MM.1S (cell line): ENCODE measurements around the gene MEGF11.

Experiments
- DNase-seq: peaks from one replicate; pipeline ENCODE4 v3.0.0-alpha.2; 2015
- H2AFZ ChIP-seq: fragments of 300-600 bp; sonication (generic); 2 replicates; pipeline ENCODE4 v1.6.0; 2016; ENCODE audit warnings: antibody characterized with exemption, low read length
- H3F3A ChIP-seq: fragments of 300-600 bp; sonication (generic); 2 replicates; pipeline ENCODE4 v1.6.1; 2016; ENCODE audit warnings: mild to moderate bottlenecking, antibody characterized with exemption, low read length, moderate library complexity, mixed read lengths; ENCODE audit not compliant: insufficient read depth
- H3K27ac ChIP-seq: fragments of 300-600 bp; sonication (generic); 2 replicates; pipeline ENCODE4 v1.5.1; 2016; ENCODE audit warnings: mild to moderate bottlenecking, low read length
- H3K27me3 ChIP-seq: fragments of 300-600 bp; sonication (generic); replicated peaks from 2 replicates; pipeline ENCODE4 v1.6.0; 2016; ENCODE audit warnings: low read length; ENCODE audit not compliant: insufficient read depth
- H3K36me3 ChIP-seq: fragments of 300-600 bp; sonication (generic); replicated peaks from 2 replicates; pipeline ENCODE4 v1.6.1; 2016; ENCODE audit warnings: mild to moderate bottlenecking, low read length, mixed read lengths; ENCODE audit not compliant: insufficient read depth
- H3K4me1 ChIP-seq: fragments of 300-600 bp; sonication (generic); 2 replicates; pipeline ENCODE4 v1.6.1; 2016; ENCODE audit warnings: low read length, mixed read lengths
- H3K4me2 ChIP-seq: fragments of 300-600 bp; sonication (generic); 2 replicates; pipeline ENCODE4 v1.6.0; 2016; ENCODE audit warnings: low read depth, low read length
- H3K4me3 ChIP-seq: fragments of 300-600 bp; sonication (generic); 2 replicates; pipeline ENCODE4 v1.5.1; 2016; ENCODE audit warnings: low read length, mixed read lengths
- H3K79me2 ChIP-seq: fragments of 300-600 bp; sonication (generic); 2 replicates; pipeline ENCODE4 v1.6.1; 2016; ENCODE audit warnings: mixed run types, low read length, mixed read lengths
- H3K9ac ChIP-seq: fragments of 300-600 bp; sonication (generic); 2 replicates; pipeline ENCODE4 v1.6.1; 2016; ENCODE audit warnings: low read length, mixed read lengths
- H3K9me2 ChIP-seq: fragments of 300-600 bp; sonication (generic); replicated peaks from 2 replicates; pipeline ENCODE4 v1.6.1; 2016; ENCODE audit warnings: mild to moderate bottlenecking, low read length, mixed read lengths; ENCODE audit not compliant: insufficient read depth
- H3K9me3 ChIP-seq: fragments of 300-600 bp; sonication (generic); replicated peaks from 2 replicates; pipeline ENCODE4 v1.6.1; 2016; ENCODE audit warnings: mild to moderate bottlenecking, low read length, mixed read lengths; ENCODE audit not compliant: insufficient read depth
- H4K20me1 ChIP-seq: fragments of 300-600 bp; sonication (generic); 2 replicates; pipeline ENCODE4 v1.6.1; 2016; ENCODE audit warnings: mild to moderate bottlenecking, low read length, moderate library complexity, mixed read lengths; ENCODE audit not compliant: insufficient read depth
- CTCF ChIP-seq: fragments of 300-600 bp; sonication (generic); IDR thresholded peaks from 2 replicates; pipeline ENCODE4 v1.5.1; 2016; ENCODE audit warnings: antibody characterized with exemption, low read length, mixed read lengths
- EZH2 ChIP-seq: fragments of 300-600 bp; sonication (generic); optimal IDR thresholded peaks from 2 replicates; pipeline ENCODE3; 2017; ENCODE audit warnings: low read depth, mild to moderate bottlenecking, antibody characterized with exemption, low read length, mixed read lengths
- EZH2phosphoT487 ChIP-seq: fragments of 300-600 bp; sonication (generic); IDR thresholded peaks from 2 replicates; pipeline ENCODE4 v1.6.1; 2018; ENCODE audit warnings: antibody characterized with exemption, low read length

Gene MEGF11

GRCh38 chr15:65902373-65902772 lies 351.2 kb downstream of the MEGF11 start:
- no peaks in the 10 kb centered on the region for H4K20me1 ChIP-seq
- no peak for DNase-seq
- TF ChIP-seq EZH2phosphoT487, result no peak
- TF ChIP-seq EZH2, result no peak
- no peak for TF ChIP-seq CTCF
- H3K9ac ChIP-seq, result no peak overlapping the region
- H3K27me3 ChIP-seq, result no peaks in the 10 kb centered on the region
- no peaks in the 10 kb centered on the region for H3K79me2 ChIP-seq
- H2AFZ ChIP-seq, result no peak overlapping the region
- no peak overlapping the region for H3K4me3 ChIP-seq
- H3K9me2 ChIP-seq, result no peaks in the 10 kb centered on the region
- H3K4me2 ChIP-seq, result no peak overlapping the region
- H3F3A ChIP-seq, result no peaks in the 10 kb centered on the region
- H3K27ac ChIP-seq, result no peak overlapping the region
- 0 out of 2 replicates have a peak, but pooled peaks cover 7% of the 10 kb centered on the region for H3K4me1 ChIP-seq
- H3K36me3 ChIP-seq, result no peaks in the 10 kb centered on the region
- H3K9me3 ChIP-seq, result no peaks in the 10 kb centered on the region

GRCh38 chr15:65901836-65902235 lies 351.7 kb downstream of the MEGF11 start:
- Histone ChIP-seq H2AFZ (no peak overlapping the region), H3K4me2 (no peak overlapping the region), H3K36me3 (no peaks in the 10 kb centered on the region), H3K27me3 (no peaks in the 10 kb centered on the region), H3K27ac (no peak overlapping the region), H4K20me1 (no peaks in the 10 kb centered on the region), H3K9ac (no peak overlapping the region), H3K4me1 (0 out of 2 replicates have a peak, but pooled peaks cover 7% of the 10 kb centered on the region), H3F3A (no peaks in the 10 kb centered on the region), H3K9me3 (no peaks in the 10 kb centered on the region), H3K79me2 (no peaks in the 10 kb centered on the region), H3K9me2 (no peaks in the 10 kb centered on the region), H3K4me3 (no peak overlapping the region)
- TF ChIP-seq CTCF (no peak), EZH2phosphoT487 (no peak), EZH2 (no peak)
- no peak for DNase-seq

- Histone ChIP-seq H4K20me1 (no peaks in the 10 kb centered on the region), H3K36me3 (no peaks in the 10 kb centered on the region)
Observed at GRCh38 chr15:65901336-65901735, 352.2 kb downstream of the MEGF11 start.

More at GRCh38 chr15:65901336-65901735, 352.2 kb downstream of the MEGF11 start:
- Histone ChIP-seq H3K9me3 (no peaks in the 10 kb centered on the region), H3K9me2 (no peaks in the 10 kb centered on the region), H3K4me3 (no peak overlapping the region), H3K4me2 (no peak overlapping the region), H3K4me1 (0 out of 2 replicates have a peak, but pooled peaks cover 7% of the 10 kb centered on the region), H3K79me2 (no peaks in the 10 kb centered on the region), H3K27me3 (no peaks in the 10 kb centered on the region), H3F3A (no peaks in the 10 kb centered on the region), H2AFZ (no peak overlapping the region), H3K9ac (no peak overlapping the region), H3K27ac (no peak overlapping the region)
- DNase-seq, result no peak
- no peak for TF ChIP-seq CTCF
- no peak for TF ChIP-seq EZH2phosphoT487
- no peak for TF ChIP-seq EZH2
